Neural progenitor cell (in vitro differentiated cells): ENCODE results near the gene ARL5B.

Experiments used
- CTCF ChIP-seq: fragments of 200-600 bp; sonication (generic); IDR thresholded peaks from 2 replicates; pipeline ENCODE4 v1.5.1; 2017; ENCODE audit warnings: antibody characterized with exemption, mild to moderate bottlenecking
- EZH2phosphoT487 ChIP-seq: fragments of 200-600 bp; sonication (generic); IDR thresholded peaks from 2 replicates; pipeline ENCODE4 v1.6.1; 2017; ENCODE audit warnings: antibody characterized with exemption

- TF ChIP-seq CTCF, result no peak
- no peak for TF ChIP-seq EZH2phosphoT487
These were observed 22.1 kb downstream of the ARL5B start for GRCh38 chr10:18681366-18681765.
